HG03439 (cell line): ENCODE data around the gene RPRD1B.

Source experiments
- ATAC-seq: cut with Tn5 transposase; IDR thresholded peaks from one replicate; pipeline ENCODE4 v1.9.1; 2021; ENCODE audit warnings: mild to moderate bottlenecking, moderate library complexity; ENCODE audit not compliant: unreplicated experiment

Gene RPRD1B

GRCh38 chr20:38067717-38068365, 34.3 kb downstream of the RPRD1B start:
- no peak for ATAC-seq

GRCh38 chr20:38072898-38073297, 39.4 kb downstream of the RPRD1B start:
- no peak for ATAC-seq

GRCh38 chr20:38073307-38074071, 39.9 kb downstream of the RPRD1B start:
- peak; percentile 52 for ATAC-seq

DNA sequence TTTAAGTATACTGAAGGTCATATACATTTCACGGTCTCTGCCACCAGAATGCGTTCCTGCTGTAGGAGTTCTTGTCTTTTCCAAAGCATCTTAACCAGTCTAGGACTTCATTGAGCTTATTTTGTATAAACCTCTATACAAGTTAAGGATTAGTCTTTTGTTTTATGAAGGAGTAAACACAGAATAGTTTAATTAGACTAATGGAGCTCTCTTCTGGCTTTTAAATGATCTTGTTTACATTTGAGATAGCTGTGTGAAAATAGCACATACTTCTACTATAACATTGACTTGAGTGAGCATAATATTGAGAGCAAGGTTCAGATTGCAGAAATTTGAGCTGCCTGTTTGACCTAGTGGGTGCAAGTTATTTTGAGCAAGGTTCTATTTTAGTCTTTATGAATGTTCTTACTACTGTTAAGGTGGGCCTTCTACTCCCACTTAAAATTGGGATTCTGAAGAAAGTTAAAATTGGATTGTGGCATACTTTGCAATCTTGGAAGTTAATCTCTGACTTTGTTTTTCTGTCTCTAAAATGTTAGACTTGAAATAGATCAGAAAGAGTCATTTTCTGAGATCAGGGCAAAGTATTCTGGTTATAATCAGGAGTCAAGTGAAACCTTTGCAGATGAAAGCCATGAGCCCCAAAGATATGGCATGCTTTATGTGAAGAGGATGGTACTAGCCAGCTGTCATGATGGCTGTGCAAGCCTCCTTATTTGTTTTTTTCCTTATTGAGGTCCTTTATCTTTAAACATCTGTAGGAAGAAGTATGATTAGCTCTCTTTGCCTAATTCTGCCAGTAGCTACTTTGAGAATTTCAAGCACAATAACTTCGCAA, 41.8 kb downstream of the RPRD1B start:
- no peak for ATAC-seq

DNA sequence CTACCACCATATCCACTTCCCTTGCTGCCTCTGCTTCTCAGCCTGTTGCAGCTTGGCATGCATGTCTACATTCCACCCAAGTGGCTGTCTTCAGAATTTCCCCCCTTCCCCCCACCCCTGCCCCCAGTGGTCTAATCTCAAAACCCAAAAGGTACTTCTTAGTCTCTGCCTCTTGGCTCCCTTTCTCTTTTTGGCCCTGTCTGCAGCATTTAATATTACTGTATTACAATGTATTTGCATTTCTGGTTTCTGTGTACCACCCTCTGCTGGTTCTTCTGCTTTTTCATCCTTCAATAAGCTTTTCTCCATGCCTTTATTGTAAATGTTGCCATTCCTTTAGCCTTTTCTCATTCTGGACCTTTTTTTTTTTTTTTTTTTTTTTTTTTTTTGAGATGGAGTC, 43.0 kb downstream of the RPRD1B start:
- ATAC-seq, result no peak

GRCh38 chr20:38078084-38078483, 44.5 kb downstream of the RPRD1B start:
- no peak for ATAC-seq

DNA sequence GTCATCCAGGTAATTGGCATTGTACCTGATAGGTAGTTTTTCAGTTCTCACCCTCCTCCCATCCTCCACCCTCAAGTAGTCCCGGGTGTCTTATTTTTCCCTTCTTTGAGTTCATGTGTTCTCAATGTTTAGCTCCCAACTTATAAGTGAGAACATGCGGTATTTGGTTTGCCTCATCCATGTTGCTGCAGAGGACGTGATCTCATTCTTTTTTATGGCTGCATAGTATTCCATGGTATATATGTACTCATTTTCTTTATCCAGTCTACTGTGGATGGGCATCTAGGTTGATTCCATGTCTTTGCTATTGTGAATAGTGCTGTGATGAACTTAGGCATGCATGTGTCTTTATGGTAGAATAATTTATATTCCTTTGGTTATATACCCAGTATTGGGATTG, 45.8 kb downstream of the RPRD1B start:
- ATAC-seq, result no peak

GRCh38 chr20:38081575-38081974, 48.0 kb downstream of the RPRD1B start:
- no peak for ATAC-seq

GRCh38 chr20:38082894-38083293, 49.3 kb downstream of the RPRD1B start:
- no peak for ATAC-seq

DNA sequence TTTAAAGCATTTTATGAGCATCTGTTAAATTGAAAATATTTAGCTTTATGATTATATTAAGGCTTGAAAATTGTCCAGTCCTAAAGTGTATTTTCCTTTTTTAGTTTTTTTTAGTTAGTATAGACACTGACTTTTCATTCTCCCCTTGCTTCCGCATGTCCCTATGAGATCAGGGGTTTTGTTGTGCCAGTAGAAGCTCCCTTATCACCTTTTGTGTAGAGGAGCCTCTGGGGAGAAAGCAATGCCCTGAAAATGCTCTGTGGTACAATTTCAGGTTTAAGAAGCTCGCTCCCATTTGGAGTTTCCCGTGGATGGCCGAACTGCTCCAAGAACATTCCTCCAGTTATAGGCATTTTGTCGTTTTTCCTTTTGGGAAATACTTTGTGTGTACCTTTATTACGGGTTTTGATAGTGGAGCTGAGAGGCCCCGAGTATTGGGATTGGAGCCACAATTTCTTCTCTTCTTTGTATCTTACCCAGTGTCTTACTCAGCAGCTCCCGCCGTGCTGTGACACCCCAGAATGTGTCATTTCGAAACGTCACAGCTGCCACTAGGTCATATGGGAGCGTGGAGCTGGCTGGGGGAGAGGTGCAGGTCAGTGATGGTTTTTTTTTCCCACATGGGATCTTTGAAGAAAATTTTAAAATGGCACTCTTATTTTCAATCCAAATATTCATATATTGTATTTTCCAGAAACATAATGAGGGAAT, 49.9 kb downstream of the RPRD1B start:
- ATAC-seq, result no peak

- ATAC-seq, result no peak
Observed at GRCh38 chr20:38084425-38084951, 50.9 kb downstream of the RPRD1B start.

GRCh38 chr20:38085026-38085425, 51.5 kb downstream of the RPRD1B start:
- no peak for ATAC-seq

- no peak for ATAC-seq
Observed at GRCh38 chr20:38089500-38089899, 56.0 kb downstream of the RPRD1B start.

GRCh38 chr20:38090061-38090460, 56.5 kb downstream of the RPRD1B start:
- no peak for ATAC-seq

DNA sequence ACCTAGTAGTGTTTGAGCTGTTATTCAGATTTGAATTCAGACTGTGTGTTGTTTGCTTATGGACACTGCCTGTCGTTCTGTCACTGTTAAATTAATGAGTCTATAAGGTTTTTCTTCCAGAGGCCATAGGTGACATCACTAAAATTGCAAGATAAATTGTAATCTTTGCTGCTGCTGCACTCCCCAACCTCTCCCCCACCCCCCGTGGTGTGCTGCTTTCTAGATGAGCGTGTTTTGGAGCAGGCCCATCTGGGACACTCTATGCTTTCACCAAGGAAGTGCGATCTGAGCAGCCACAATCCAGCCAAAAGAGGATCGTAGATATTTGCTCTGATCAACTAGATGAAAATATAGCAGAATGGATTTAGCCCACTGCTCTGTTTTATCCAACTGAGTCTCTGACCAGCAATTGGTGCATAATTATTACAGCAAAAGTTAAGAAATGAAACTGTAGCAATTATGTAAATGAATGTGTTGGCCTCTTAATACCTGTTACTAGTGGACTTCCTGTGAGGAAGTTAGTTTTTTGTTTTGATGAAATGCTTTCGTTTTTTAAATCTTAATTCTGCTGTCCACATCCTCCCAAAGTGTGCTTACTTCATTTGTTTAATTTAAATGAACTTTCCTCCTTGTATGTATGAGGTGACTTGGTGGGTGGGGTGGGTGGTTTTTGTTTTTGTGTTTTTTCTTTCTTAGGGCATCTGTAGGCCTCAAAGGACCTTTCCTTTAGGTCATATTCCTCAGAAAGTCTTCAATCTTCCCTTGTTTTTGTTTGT, 58.1 kb downstream of the RPRD1B start:
- ATAC-seq, result no peak

DNA sequence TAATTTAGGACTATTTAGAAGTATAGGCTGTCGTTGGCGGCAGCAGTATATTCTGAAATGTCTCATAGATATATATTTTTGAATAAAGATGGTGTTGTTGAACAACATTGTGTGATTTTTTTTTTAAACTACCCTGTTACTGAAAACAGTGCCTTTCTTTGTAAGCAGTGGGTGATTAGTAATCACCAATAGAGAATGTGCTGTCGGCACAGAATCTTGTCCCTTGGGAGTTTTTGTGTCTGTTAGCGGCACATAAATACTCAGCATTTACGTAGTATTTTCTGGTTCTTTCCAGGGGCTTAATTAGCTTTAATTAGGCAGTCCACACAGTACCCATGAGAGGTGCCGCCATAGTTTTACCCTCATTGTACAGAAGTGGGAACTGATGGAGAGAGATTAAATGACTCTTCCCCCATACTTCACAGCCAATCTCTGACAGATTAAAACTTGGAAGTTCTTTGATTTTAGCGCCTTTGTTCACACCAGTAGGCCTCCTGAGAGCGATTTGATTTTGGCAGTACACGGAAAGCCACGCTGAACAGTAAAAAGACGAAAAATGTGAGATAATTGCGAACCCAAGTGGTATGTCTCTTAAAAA, 58.8 kb downstream of the RPRD1B start:
- no peak for ATAC-seq

GRCh38 chr20:38092915-38093314, 59.4 kb downstream of the RPRD1B start:
- no peak for ATAC-seq

GRCh38 chr20:38093641-38094077, 60.1 kb downstream of the RPRD1B start:
- no peak for ATAC-seq

GRCh38 chr20:38094373-38094891, 60.9 kb downstream of the RPRD1B start:
- ATAC-seq, result peak; percentile 64
